Measurements from ENCODE around the gene OR6J1. TPM values are rescaled to one million over a fixed set of nuclear protein-coding genes. Genes with fewer than 3 reads are reported as not detected.

Gene OR6J1
- total and polyA plus RNA-seq, 9 donors: 0.05 TPM; not detected in 8

- TF ChIP-seq POLR2A (IDR thresholded peaks at IDR 0.05) (no peak), CTCF (IDR thresholded peaks at IDR 0.05) (no peak), EP300 (IDR thresholded peaks at IDR 0.05) (no peak)
- no peaks in the 10 kb centered on the region for H3K9me3 ChIP-seq
- DNase-seq: no peak
- WGBS, 3 donors: 52 to 71% (median 56%) methylated on average over 5 of the region's 5 CpGs
- no peaks in the 10 kb centered on the region for H3K27me3 ChIP-seq
- no peaks in the 10 kb centered on the region for H3K4me1 ChIP-seq (ENCODE audit: insufficient read depth)
- intact Hi-C loops (cut with DNase I): no loop called here
- H3K4me3 ChIP-seq: no peak overlapping the region
- H3K27ac ChIP-seq: no peak overlapping the region
- no peaks in the 10 kb centered on the region for H3K36me3 ChIP-seq
Observed at GRCh38 chr14:22629361-22629760, 14.8 kb downstream of the OR6J1 start.

- no peaks in the 10 kb centered on the region for H3K4me1 ChIP-seq (ENCODE audit: insufficient read depth)
- no peaks in the 10 kb centered on the region for H3K36me3 ChIP-seq
- DNase-seq: no peak
- no peak overlapping the region for H3K4me3 ChIP-seq
- no peaks in the 10 kb centered on the region for H3K9me3 ChIP-seq
- 59 to 80% (median 65%) methylated on average over 7 of the region's 7 CpGs for WGBS, 3 donors
- TF ChIP-seq CTCF (IDR thresholded peaks at IDR 0.05) (no peak), POLR2A (IDR thresholded peaks at IDR 0.05) (no peak), EP300 (IDR thresholded peaks at IDR 0.05) (no peak)
- no peaks in the 10 kb centered on the region for H3K27me3 ChIP-seq
- no peak overlapping the region for H3K27ac ChIP-seq
- intact Hi-C loops (cut with DNase I): no loop called here
Observed at GRCh38 chr14:22627506-22628263, 16.5 kb downstream of the OR6J1 start.

GRCh38 chr14:22626590-22626989 is 17.6 kb downstream of the OR6J1 start:
- no peak for TF ChIP-seq EP300 (IDR thresholded peaks at IDR 0.05)
- TF ChIP-seq CTCF (IDR thresholded peaks at IDR 0.05): no peak
- no peak for TF ChIP-seq POLR2A (IDR thresholded peaks at IDR 0.05)
- H3K36me3 ChIP-seq: no peaks in the 10 kb centered on the region
- no peak overlapping the region for H3K4me3 ChIP-seq
- H3K9me3 ChIP-seq: no peaks in the 10 kb centered on the region
- H3K4me1 ChIP-seq (ENCODE audit: insufficient read depth): no peaks in the 10 kb centered on the region
- intact Hi-C loops (cut with DNase I): no loop called here
- H3K27me3 ChIP-seq: no peaks in the 10 kb centered on the region
- no peak overlapping the region for H3K27ac ChIP-seq
- no peak for DNase-seq
- 75 to 84% (median 79%) methylated on average over 6 of the region's 6 CpGs for WGBS, 3 donors

GRCh38 chr14:22623047-22623446 is 21.1 kb downstream of the OR6J1 start:
- TF ChIP-seq CTCF (IDR thresholded peaks at IDR 0.05): no peak
- no peak for TF ChIP-seq POLR2A (IDR thresholded peaks at IDR 0.05)
- no peak for TF ChIP-seq EP300 (IDR thresholded peaks at IDR 0.05)
- H3K4me3 ChIP-seq: no peak overlapping the region
- H3K36me3 ChIP-seq: no peaks in the 10 kb centered on the region
- H3K9me3 ChIP-seq: no peaks in the 10 kb centered on the region
- intact Hi-C loops (cut with DNase I): no loop called here
- H3K27ac ChIP-seq: no peak overlapping the region
- no peaks in the 10 kb centered on the region for H3K27me3 ChIP-seq
- WGBS, 3 donors: 9 to 24% (median 9%) methylated on average over 2 of the region's 2 CpGs
- no peaks in the 10 kb centered on the region for H3K4me1 ChIP-seq (ENCODE audit: insufficient read depth)
- DNase-seq: no peak
